Lung (tissue), 12 donors: ENCODE data around the gene TAOK1. TPM values are rescaled to one million over a fixed set of nuclear protein-coding genes. Genes with fewer than 3 reads are reported as not detected.

Experiments used
- ATAC-seq: fragments of 200-7000 bp; cut with Tn5 transposase; one replicate; pipeline ENCODE4 v1.9.1; 2020; ENCODE audit warnings: moderate number of reproducible peaks; ENCODE audit not compliant: insufficient read depth, low FRiP score
- DNase-seq, 3 donors: peaks; one replicate each; pipeline ENCODE4 v3.0.0-alpha.2; 2013 to 2017
- H3K27ac ChIP-seq, 2 donors: one replicate each; pipeline ENCODE4 v1.5.1; 2013; ENCODE audit warnings: mild to moderate bottlenecking in 2 of 2, moderate library complexity in 2 of 2, control low read depth in 1 of 2, inconsistent platforms in 1 of 2, low read depth in 1 of 2, low read length in 1 of 2
- H3K27me3 ChIP-seq, 3 donors: one replicate each; pipeline ENCODE4 v1.5.1; 2013; ENCODE audit warnings: low read length in 2 of 3; ENCODE audit not compliant: control insufficient read depth in 3 of 3, insufficient read depth in 3 of 3
- H3K36me3 ChIP-seq, 4 donors: one replicate each; pipeline ENCODE4 v1.5.1; 2013; ENCODE audit warnings: low read length in 4 of 4, mild to moderate bottlenecking in 1 of 4, moderate library complexity in 1 of 4; ENCODE audit not compliant: control insufficient read depth in 4 of 4, insufficient read depth in 4 of 4
- H3K4me1 ChIP-seq, 5 donors: one replicate each; pipeline ENCODE4 v1.5.1; 2013; ENCODE audit warnings: low read length in 5 of 5, mild to moderate bottlenecking in 2 of 5, moderate library complexity in 1 of 5; ENCODE audit not compliant: control insufficient read depth in 5 of 5, insufficient read depth in 5 of 5
- H3K4me3 ChIP-seq: one replicate; pipeline ENCODE4 v1.5.1; 2013; ENCODE audit warnings: mild to moderate bottlenecking, control low read depth, moderate library complexity
- H3K9ac ChIP-seq, 2 donors: one replicate each; pipeline ENCODE4 v1.5.1; 2013; ENCODE audit warnings: low read length in 2 of 2, control low read depth in 1 of 2; ENCODE audit not compliant: insufficient read depth in 1 of 2
- H3K9me3 ChIP-seq, 4 donors: one replicate each; pipeline ENCODE4 v1.5.1; 2013; ENCODE audit warnings: low read length in 3 of 4, mild to moderate bottlenecking in 1 of 4, moderate library complexity in 1 of 4; ENCODE audit not compliant: control insufficient read depth in 4 of 4, insufficient read depth in 3 of 4
- WGBS, 2 donors: extraction: QIAGEN DNeasy Blood & Tissue Kit; methylation state at CpG; one replicate each; pipeline ENCODE4 v1.1.7; 2013; 5-methylcytosine and 5-hydroxymethylcytosine counted together
- polyA plus RNA-seq, 2 donors: library from polyadenylated mRNA; stranded (reverse); fragments of 200-250 nt; gene quantifications; one replicate each; pipeline ENCODE4 v1.2.1, GENCODE V29; 2013
- total RNA-seq, 2 donors: library from RNA; depleted of rRNA in 1 of 2; stranded (reverse); fragments of >200 nt in 1 of 2; gene quantifications; one replicate each; pipeline ENCODE4 v1.2.1, GENCODE V29; 2014 to 2021
- TF ChIP-seq, protein P1 (sequence below): IDR thresholded peaks from 2 replicates; pipeline ENCODE4 v1.5.1; 2012; ENCODE audit warnings: mild to moderate bottlenecking; ENCODE audit errors: control extremely low read depth, extremely low read depth
- donor health status: control.
- donor health status: control.
- donor health status: Bipolar disorder and iron deficiency.
- donor health status: healthy.
- donor health status: DM: yes; HTN: yes; CAD: no.

Gene TAOK1
- total and polyA plus RNA-seq, 4 donors = 8.8 to 81.0 (median 37.3) TPM

DNA sequence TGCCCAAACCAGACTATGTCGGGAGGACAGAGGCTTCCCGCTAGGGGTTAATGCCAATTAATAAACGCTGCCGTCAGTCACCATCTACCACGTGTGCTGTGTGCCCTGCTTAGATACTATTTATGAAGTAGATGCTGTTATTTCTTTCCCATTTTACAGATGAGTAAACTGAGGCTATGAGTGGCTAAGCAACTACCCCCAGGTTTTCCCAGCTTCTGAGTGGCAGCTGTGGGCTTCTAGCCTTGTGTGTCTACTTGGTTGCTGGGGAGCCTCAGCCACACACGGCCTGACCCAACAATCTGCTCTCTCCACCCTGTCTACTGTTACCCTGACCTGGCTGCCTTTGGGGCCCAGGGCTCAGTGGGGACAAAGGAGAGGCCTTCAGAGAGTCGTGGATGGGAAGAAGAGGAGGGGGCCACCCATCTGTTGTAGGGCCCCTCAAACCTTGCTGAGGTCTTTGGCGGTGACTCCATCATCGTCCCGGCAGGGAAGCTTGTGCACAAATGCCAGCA lies 192.1 kb downstream of the TAOK1 start:
- Histone ChIP-seq H3K4me1 (peaks cover 0 to 32% (median 11%) of the 10 kb centered on the region in 5 donors), H3K9ac (no peak overlapping the region), H3K4me3 (no peak overlapping the region), H3K9me3 (peaks cover 0 to 3% (median 0%) of the 10 kb centered on the region in 4 donors), H3K27ac (no peak overlapping the region), H3K36me3 (peaks cover 0 to 37% (median 17%) of the 10 kb centered on the region in 4 donors), H3K27me3 (no peaks in the 10 kb centered on the region)
- TF ChIP-seq, protein P1, sequence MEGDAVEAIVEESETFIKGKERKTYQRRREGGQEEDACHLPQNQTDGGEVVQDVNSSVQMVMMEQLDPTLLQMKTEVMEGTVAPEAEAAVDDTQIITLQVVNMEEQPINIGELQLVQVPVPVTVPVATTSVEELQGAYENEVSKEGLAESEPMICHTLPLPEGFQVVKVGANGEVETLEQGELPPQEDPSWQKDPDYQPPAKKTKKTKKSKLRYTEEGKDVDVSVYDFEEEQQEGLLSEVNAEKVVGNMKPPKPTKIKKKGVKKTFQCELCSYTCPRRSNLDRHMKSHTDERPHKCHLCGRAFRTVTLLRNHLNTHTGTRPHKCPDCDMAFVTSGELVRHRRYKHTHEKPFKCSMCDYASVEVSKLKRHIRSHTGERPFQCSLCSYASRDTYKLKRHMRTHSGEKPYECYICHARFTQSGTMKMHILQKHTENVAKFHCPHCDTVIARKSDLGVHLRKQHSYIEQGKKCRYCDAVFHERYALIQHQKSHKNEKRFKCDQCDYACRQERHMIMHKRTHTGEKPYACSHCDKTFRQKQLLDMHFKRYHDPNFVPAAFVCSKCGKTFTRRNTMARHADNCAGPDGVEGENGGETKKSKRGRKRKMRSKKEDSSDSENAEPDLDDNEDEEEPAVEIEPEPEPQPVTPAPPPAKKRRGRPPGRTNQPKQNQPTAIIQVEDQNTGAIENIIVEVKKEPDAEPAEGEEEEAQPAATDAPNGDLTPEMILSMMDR = no peak
- no peak for DNase-seq
- no peak for ATAC-seq
- 87 to 92% methylated on average over 10 of the region's 10 CpGs for WGBS, 2 donors

DNA sequence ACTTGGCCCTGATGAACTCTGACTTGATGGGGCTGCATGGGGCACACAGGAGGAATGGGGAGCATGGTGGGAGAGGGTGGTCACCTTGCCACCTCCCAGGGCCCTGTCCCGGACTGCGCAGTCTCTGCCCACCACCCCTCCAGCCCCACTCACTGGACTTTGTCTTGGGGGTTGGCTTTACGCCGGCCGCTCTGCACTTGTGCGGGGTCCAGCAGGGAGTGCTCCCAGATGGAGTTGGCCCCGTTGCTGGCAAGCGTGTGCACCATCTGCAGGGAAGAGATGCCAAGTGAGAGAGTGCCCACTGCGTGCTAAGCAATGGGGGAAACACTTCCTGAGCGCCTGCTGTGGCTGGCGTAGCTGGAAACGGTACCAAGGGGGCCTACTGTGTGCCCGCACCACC lies 192.6 kb downstream of the TAOK1 start:
- 93 to 94% methylated on average over 12 to 13 of the region's 13 CpGs for WGBS, 2 donors
- H3K27ac ChIP-seq = no peak overlapping the region
- DNase-seq = no peak

DNA sequence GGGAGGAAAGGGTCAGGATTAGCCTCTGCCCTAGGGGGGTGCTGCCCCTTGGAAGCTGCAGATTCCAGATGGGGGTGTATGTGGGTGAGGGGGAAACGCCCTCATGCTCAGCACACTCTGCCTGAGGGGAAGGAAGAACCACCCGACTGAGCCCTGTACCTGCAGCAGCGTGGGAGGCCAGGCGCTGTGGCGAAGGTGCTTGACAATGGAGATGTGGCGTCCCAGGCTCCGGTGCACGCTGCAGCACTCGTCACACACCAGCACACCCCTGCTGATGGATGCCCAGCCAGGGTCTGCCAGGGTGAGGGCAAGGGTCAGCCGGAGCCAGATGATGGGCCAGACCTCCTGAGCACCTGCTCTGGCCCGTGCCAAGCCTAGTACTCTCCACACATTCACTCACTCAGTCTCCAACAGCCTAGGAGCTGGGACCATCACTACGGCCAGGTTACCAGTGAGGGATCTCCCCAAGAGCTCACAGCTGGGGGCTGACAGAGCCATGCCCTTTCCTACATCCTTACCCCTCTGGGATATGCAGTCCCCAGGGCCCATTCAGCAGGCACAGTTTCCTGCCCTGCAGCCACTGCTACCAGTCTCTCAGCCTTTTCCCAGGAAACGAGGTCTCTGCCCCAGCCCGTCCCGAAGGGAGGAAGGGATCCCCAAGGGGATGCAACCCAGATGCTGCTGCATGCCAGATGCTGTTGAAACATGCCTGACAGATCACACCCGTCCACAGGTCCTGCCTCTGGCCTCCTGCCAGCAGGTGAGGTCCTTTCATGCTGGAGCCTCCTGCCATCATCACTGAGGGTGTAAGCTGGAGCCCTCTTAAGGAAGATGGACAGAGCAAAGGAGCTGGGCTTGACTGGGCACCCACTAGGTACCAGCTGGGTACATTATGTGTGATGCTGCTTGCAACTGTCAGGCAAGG lies 193.4 kb downstream of the TAOK1 start:
- DNase-seq (no peak), ATAC-seq (no peak)
- H3K27me3 ChIP-seq = no peaks in the 10 kb centered on the region
- H3K4me1 ChIP-seq = peaks cover 0 to 37% (median 17%) of the 10 kb centered on the region in 5 donors
- no peak overlapping the region for H3K9ac ChIP-seq
- WGBS, 2 donors = 89 to 93% methylated on average over 16 of the region's 16 CpGs
- peak overlapping the region in 1 of 2 donors; percentile 88 for H3K27ac ChIP-seq
- peaks cover 0 to 3% (median 0%) of the 10 kb centered on the region in 4 donors for H3K9me3 ChIP-seq
- TF ChIP-seq, protein P1 = no peak
- no peak overlapping the region for H3K4me3 ChIP-seq
- H3K36me3 ChIP-seq = peaks cover 0 to 27% (median 14%) of the 10 kb centered on the region in 4 donors

More for the DNA sequence above, 192.6 kb downstream of the TAOK1 start:
- H3K9ac ChIP-seq = no peak overlapping the region
- peaks cover 0 to 34% (median 12%) of the 10 kb centered on the region in 5 donors for H3K4me1 ChIP-seq
- H3K36me3 ChIP-seq = peaks cover 0 to 33% (median 17%) of the 10 kb centered on the region in 4 donors
- no peak for ATAC-seq
- TF ChIP-seq, protein P1 = no peak
- H3K9me3 ChIP-seq = peaks cover 0 to 3% (median 0%) of the 10 kb centered on the region in 4 donors
- H3K4me3 ChIP-seq = no peak overlapping the region
- no peaks in the 10 kb centered on the region for H3K27me3 ChIP-seq
